Measurements from ENCODE around the gene UMAD1.

DNA sequence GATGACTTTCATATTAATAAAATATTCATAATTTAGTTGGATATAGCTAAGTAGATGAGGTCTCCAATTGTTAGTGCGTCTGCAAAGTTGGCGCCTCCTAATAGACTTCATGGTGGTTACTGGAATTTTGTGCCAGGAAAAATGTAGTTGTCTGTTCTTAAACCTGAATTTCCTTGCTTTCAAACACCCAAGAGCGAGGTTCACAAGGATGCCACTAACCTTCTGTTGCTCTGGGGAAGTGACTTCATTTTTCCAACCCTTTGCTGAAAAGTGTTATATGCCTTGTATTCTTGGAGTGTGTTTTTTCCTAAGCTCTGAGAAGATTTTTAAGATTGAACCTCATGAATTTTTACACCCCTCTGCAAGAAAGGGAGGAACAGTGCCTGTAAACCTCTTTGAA lies 229.1 kb downstream of the UMAD1 start:
- TF ChIP-seq, protein P1, sequence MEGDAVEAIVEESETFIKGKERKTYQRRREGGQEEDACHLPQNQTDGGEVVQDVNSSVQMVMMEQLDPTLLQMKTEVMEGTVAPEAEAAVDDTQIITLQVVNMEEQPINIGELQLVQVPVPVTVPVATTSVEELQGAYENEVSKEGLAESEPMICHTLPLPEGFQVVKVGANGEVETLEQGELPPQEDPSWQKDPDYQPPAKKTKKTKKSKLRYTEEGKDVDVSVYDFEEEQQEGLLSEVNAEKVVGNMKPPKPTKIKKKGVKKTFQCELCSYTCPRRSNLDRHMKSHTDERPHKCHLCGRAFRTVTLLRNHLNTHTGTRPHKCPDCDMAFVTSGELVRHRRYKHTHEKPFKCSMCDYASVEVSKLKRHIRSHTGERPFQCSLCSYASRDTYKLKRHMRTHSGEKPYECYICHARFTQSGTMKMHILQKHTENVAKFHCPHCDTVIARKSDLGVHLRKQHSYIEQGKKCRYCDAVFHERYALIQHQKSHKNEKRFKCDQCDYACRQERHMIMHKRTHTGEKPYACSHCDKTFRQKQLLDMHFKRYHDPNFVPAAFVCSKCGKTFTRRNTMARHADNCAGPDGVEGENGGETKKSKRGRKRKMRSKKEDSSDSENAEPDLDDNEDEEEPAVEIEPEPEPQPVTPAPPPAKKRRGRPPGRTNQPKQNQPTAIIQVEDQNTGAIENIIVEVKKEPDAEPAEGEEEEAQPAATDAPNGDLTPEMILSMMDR (IDR thresholded peaks at IDR 0.05): no peak
- TF ChIP-seq POLR2A (IDR thresholded peaks at IDR 0.05): no peak

Measured in thyroid gland (tissue), 4 donors.